ENCODE measurements around the gene GHRH.
A peak's percentile ranks its signal among the peaks of the same experiment; 100 is the strongest.

The GHRH gene

GRCh38 chr20:37204056-37204455 lies 57.6 kb downstream of the GHRH start:
- no peak for DNase-seq (ENCODE audit: low spot score)

DNA sequence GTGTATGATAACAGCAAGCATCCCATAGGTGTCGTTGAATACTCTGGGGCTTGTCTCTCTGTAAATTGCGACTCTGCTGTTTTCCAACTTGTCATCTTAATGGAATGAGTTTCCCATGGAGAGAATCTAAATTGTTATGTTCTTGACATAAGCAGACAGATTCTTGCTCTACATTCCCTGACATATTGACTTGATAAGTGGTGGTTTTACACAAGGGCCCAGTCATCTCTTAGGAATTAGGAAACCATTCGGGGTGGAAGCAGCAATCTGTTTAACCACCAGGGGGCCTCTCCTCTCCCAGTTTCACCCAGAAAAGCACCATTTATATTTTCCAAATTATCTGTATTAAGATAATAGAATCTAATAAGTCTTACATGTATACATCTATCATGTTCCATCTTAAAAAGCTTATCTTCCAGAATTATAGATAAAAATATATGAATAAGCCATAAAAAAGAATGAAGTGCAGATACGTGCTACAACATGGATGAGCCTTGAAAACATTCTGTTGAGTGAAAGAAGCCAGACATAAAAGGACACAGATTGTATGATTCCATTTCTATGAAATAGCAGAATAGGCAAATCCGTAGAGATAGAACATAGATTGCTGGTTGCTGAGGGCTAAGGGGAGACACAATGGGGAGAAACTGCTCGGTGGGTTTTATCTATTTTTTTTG lies 59.2 kb downstream of the GHRH start:
- peak; percentile 85 for DNase-seq (ENCODE audit: low spot score)

GRCh38 chr20:37201827-37202162 lies 59.8 kb downstream of the GHRH start:
- DNase-seq (ENCODE audit: low spot score) = no peak

Measured in hepatic stellate cell (primary cell).